ENCODE data around the gene RAD51C. TPM values are rescaled to one million over a fixed set of nuclear protein-coding genes. Genes with fewer than 3 reads are reported as not detected.
"Not testable (repeated sequence)": the region's sequence is repeated elsewhere in the genome, so short reads cannot be mapped to it uniquely, and the experiment has no call there.

The RAD51C gene
- 17.6 and 34.4 TPM in 2 replicates for total RNA-seq

- no peaks in the 10 kb centered on the region for H3K36me3 ChIP-seq (ENCODE audit: control insufficient read depth, insufficient read depth, low read length)
- H3K27me3 ChIP-seq (ENCODE audit: control insufficient read depth, insufficient read depth, low read length): no peaks in the 10 kb centered on the region
- no peak for FAIRE-seq
- peak within 1 kb of the TSS; percentile 55 for H3K4me3 ChIP-seq (ENCODE audit: low read depth, low read length)
- DNase-seq (ENCODE audit: low read depth): peak; percentile 66
- TF ChIP-seq CTCF (IDR thresholded peaks at IDR 0.05; ENCODE audit: insufficient read depth, low read length, severe bottlenecking): no peak
Observed at GRCh38 chr17:58692239-58693055, at the start of gene RAD51C. TSS of gene RAD51C (plus strand) at chr17:58692602. CDS start at chr17:58692644, 42 bp downstream.

GRCh38 chr17:58643147-58643546, 49.3 kb upstream of the RAD51C start:
- Histone ChIP-seq H3K27me3 (ENCODE audit: control insufficient read depth, insufficient read depth, low read length) (no peaks in the 10 kb centered on the region), H3K36me3 (ENCODE audit: control insufficient read depth, insufficient read depth, low read length) (no peaks in the 10 kb centered on the region), H3K4me3 (ENCODE audit: low read depth, low read length) (no peak overlapping the region)
- TF ChIP-seq CTCF (IDR thresholded peaks at IDR 0.05; ENCODE audit: insufficient read depth, low read length, severe bottlenecking): no peak
- peak; percentile 85 for DNase-seq (ENCODE audit: low read depth)
- no peak for FAIRE-seq

GRCh38 chr17:58648236-58648635, 44.2 kb upstream of the RAD51C start:
- no peaks in the 10 kb centered on the region for H3K27me3 ChIP-seq (ENCODE audit: control insufficient read depth, insufficient read depth, low read length)
- DNase-seq (ENCODE audit: low read depth) (peak; percentile 74), FAIRE-seq (peak; percentile 40)
- H3K36me3 ChIP-seq (ENCODE audit: control insufficient read depth, insufficient read depth, low read length): no peaks in the 10 kb centered on the region
- H3K4me3 ChIP-seq (ENCODE audit: low read depth, low read length): no peak overlapping the region
- TF ChIP-seq CTCF (IDR thresholded peaks at IDR 0.05; ENCODE audit: insufficient read depth, low read length, severe bottlenecking): no peak

- DNase-seq (ENCODE audit: low read depth): peak; percentile 58
- FAIRE-seq; H3K27me3 ChIP-seq (ENCODE audit: control insufficient read depth, insufficient read depth, low read length); H3K36me3 ChIP-seq (ENCODE audit: control insufficient read depth, insufficient read depth, low read length); H3K4me3 ChIP-seq (ENCODE audit: low read depth, low read length): not testable (repeated sequence)
Observed at GRCh38 chr17:58657962-58658803, 34.2 kb upstream of the RAD51C start.

GRCh38 chr17:58658804-58659713, 33.3 kb upstream of the RAD51C start:
- FAIRE-seq (no peak), DNase-seq (ENCODE audit: low read depth) (peak; percentile 93)
- no peak for TF ChIP-seq CTCF (IDR thresholded peaks at IDR 0.05; ENCODE audit: insufficient read depth, low read length, severe bottlenecking)
- Histone ChIP-seq H3K27me3 (ENCODE audit: control insufficient read depth, insufficient read depth, low read length) (no peaks in the 10 kb centered on the region), H3K4me3 (ENCODE audit: low read depth, low read length) (peak overlapping the region; percentile 28), H3K36me3 (ENCODE audit: control insufficient read depth, insufficient read depth, low read length) (no peaks in the 10 kb centered on the region)

- H3K4me3 ChIP-seq (ENCODE audit: low read depth, low read length): peak overlapping the region; percentile 28
- not testable (repeated sequence) for FAIRE-seq; H3K27me3 ChIP-seq (ENCODE audit: control insufficient read depth, insufficient read depth, low read length)
Observed at GRCh38 chr17:58659714-58660084, 32.7 kb upstream of the RAD51C start.

More at GRCh38 chr17:58659714-58660084, 32.7 kb upstream of the RAD51C start:
- not testable (repeated sequence) for H3K36me3 ChIP-seq (ENCODE audit: control insufficient read depth, insufficient read depth, low read length); DNase-seq (ENCODE audit: low read depth)

Data from bronchial epithelial cell (primary cell).